ENCODE results near the gene NDUFS7. TPM values are rescaled to one million over a fixed set of nuclear protein-coding genes. Genes with fewer than 3 reads are reported as not detected.

Gene NDUFS7
- total RNA-seq, 1 experiment from 2014 or later = 60.3 TPM

DNA sequence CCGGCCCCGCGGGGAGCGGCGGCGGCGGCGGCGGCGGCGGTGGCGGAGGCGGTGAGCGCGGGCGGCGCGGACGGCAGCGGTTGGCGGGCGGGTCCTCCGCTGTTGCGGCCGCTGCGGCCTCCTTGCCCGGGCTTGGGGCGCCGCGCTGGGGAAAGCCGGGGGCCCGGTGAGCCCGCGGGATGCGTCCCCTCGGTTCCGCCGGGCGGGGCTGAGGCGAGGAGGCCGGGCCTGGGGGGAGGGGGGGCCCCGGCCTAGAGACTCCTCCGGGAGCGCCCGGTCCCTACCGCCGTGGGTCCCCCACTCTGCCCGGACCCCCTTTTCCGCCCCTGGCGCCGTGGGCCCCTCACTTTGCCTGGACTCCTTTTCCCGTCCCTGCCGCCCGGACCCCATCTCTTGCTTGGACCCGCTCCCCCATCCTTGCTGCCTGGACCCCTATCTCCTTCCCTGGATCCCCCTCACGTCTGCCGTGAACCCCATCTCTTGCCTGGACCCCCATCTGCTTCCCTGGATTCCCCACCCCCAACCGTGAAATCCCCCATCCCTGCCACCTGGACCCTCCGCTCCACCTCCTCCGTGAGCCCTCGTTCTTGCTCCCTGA is 28.6 kb upstream of the NDUFS7 start:
- no TSS peak for BruUV-seq (replicated peaks)
- peak overlapping the region; percentile 77 for H3K27ac Mint-ChIP-seq (ENCODE audit: unreplicated experiment)
- DNase-seq = no peak
- intact Hi-C loops (cut with micrococcal nuclease; ENCODE audit: unreplicated experiment) = no loop called here
- peak overlapping the region; percentile 80 for H3K4me3 Mint-ChIP-seq (ENCODE audit: low read depth, unreplicated experiment)
- peaks cover 43% of the 10 kb centered on the region for H3K36me3 Mint-ChIP-seq (ENCODE audit: insufficient read depth, unreplicated experiment)
- TF ChIP-seq, protein P1, sequence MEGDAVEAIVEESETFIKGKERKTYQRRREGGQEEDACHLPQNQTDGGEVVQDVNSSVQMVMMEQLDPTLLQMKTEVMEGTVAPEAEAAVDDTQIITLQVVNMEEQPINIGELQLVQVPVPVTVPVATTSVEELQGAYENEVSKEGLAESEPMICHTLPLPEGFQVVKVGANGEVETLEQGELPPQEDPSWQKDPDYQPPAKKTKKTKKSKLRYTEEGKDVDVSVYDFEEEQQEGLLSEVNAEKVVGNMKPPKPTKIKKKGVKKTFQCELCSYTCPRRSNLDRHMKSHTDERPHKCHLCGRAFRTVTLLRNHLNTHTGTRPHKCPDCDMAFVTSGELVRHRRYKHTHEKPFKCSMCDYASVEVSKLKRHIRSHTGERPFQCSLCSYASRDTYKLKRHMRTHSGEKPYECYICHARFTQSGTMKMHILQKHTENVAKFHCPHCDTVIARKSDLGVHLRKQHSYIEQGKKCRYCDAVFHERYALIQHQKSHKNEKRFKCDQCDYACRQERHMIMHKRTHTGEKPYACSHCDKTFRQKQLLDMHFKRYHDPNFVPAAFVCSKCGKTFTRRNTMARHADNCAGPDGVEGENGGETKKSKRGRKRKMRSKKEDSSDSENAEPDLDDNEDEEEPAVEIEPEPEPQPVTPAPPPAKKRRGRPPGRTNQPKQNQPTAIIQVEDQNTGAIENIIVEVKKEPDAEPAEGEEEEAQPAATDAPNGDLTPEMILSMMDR (IDR thresholded peaks at IDR 0.05; ENCODE audit: unreplicated experiment) = no peak
- CTCF ChIA-PET = no interaction called here
- H3K27me3 Mint-ChIP-seq (ENCODE audit: unreplicated experiment) = no peaks in the 10 kb centered on the region
- H3K4me1 Mint-ChIP-seq (ENCODE audit: low read depth, unreplicated experiment) = no peaks in the 10 kb centered on the region
- H3K9me3 Mint-ChIP-seq (ENCODE audit: low read depth, unreplicated experiment) = no peaks in the 10 kb centered on the region

DNA sequence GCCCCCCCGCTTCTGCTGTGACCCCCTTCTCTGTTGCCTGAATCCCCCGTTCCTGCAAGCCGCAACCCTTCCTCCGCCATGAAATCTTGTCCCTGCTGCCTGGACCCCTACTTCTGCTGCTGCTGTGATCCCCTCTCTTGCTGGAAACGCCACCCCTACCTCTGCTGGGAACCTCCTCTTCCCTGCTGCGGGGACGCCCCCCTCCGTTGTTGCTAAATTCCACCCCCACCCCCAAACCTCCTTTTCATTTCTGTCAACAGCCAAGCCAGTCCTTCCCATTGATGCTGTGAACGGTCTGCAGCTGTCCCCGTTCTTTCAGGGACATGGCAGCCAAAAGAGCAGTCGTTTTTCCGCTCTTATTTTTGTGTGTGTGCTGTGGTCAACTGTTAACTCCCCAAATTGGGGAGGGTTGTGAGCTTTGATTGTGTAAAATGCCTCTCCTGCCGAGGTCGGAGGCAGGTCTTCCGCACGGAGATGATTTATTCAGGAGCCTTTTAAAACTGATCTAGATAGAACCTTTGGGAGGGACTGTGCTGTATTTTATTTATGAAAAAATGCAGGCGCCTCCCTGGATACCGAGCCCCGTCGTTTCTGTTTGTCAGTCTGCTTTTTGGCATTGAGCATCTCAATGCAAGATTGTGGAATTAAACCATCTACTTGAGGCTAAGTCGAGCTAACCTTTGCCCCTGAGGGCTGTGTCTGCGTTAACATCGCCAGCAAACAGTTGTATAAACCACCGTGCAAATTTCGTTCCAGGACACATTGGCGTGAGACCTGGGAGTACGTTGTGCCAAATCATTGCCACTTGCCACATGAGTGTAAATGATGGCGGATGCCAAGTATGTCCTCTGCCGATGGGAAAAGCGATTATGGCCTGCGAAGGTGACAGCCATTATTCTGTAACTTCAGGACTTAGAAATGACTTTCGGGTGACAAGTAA is 27.9 kb upstream of the NDUFS7 start:
- CTCF ChIA-PET = no interaction called here

DNA sequence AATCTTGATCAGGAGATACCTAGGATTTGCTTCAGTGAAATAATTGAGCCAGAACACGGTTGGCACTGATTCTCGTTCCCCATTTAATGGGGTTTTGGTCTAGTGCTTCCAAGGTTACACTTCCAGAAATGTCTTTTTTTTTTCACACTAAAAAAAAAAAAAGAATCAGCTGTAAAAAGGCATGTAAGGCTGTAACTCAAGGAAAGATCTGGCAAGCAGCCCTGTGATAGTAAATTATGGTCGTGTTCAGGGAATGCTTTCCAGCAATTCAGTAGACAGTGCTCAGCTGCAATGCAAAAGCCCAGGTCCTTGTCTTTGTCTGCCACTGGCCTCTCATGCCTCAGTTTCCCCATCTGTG is 27.2 kb upstream of the NDUFS7 start:
- DNase-seq = no peak
- no peak overlapping the region for H3K4me3 Mint-ChIP-seq (ENCODE audit: low read depth, unreplicated experiment)
- intact Hi-C loops (cut with micrococcal nuclease; ENCODE audit: unreplicated experiment) = no loop called here
- H3K27me3 Mint-ChIP-seq (ENCODE audit: unreplicated experiment) = no peaks in the 10 kb centered on the region
- no peaks in the 10 kb centered on the region for H3K4me1 Mint-ChIP-seq (ENCODE audit: low read depth, unreplicated experiment)
- TF ChIP-seq, protein P1 (IDR thresholded peaks at IDR 0.05; ENCODE audit: unreplicated experiment) = no peak
- CTCF ChIA-PET = no interaction called here
- H3K36me3 Mint-ChIP-seq (ENCODE audit: insufficient read depth, unreplicated experiment) = peaks cover 43% of the 10 kb centered on the region
- H3K9me3 Mint-ChIP-seq (ENCODE audit: low read depth, unreplicated experiment) = no peaks in the 10 kb centered on the region
- no TSS peak for BruUV-seq (replicated peaks)
- H3K27ac Mint-ChIP-seq (ENCODE audit: unreplicated experiment) = no peak overlapping the region

More for the DNA sequence above, 27.9 kb upstream of the NDUFS7 start:
- no peak for DNase-seq
- BruUV-seq (replicated peaks) = no TSS peak
- Mint-ChIP-seq H3K4me3 (ENCODE audit: low read depth, unreplicated experiment) (peak overlapping the region; percentile 80), H3K4me1 (ENCODE audit: low read depth, unreplicated experiment) (no peaks in the 10 kb centered on the region), H3K36me3 (ENCODE audit: insufficient read depth, unreplicated experiment) (peaks cover 43% of the 10 kb centered on the region), H3K27me3 (ENCODE audit: unreplicated experiment) (no peaks in the 10 kb centered on the region), H3K27ac (ENCODE audit: unreplicated experiment) (peak overlapping the region; percentile 77), H3K9me3 (ENCODE audit: low read depth, unreplicated experiment) (no peaks in the 10 kb centered on the region)
- TF ChIP-seq, protein P1 (IDR thresholded peaks at IDR 0.05; ENCODE audit: unreplicated experiment) = no peak
- intact Hi-C loops (cut with micrococcal nuclease; ENCODE audit: unreplicated experiment) = no loop called here

DNA sequence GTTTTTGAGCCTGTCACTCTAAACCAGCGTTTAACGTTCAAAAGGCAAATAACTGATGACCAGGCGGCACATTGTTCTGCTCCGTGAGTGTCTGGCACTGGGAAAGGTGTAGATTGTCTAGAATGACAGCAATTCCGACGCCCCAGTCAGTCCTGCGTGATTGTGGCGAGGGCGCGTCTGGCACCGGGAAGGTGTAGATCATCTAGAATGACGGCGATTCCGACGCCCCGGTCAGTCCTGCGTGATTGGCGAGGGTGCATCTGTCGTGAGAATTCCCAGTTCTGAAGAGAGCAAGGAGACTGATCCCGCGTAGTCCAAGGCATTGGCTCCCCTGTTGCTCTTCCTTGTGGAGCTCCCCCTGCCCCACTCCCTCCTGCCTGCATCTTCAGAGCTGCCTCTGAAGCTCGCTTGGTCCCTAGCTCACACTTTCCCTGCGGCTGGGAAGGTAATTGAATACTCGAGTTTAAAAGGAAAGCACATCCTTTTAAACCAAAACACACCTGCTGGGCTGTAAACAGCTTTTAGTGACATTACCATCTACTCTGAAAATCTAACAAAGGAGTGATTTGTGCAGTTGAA is 26.1 kb upstream of the NDUFS7 start:
- H3K27me3 Mint-ChIP-seq (ENCODE audit: unreplicated experiment) = no peaks in the 10 kb centered on the region
- H3K9me3 Mint-ChIP-seq (ENCODE audit: low read depth, unreplicated experiment) = no peaks in the 10 kb centered on the region
- H3K36me3 Mint-ChIP-seq (ENCODE audit: insufficient read depth, unreplicated experiment) = peaks cover 49% of the 10 kb centered on the region
- intact Hi-C loops (cut with micrococcal nuclease; ENCODE audit: unreplicated experiment) = no loop called here
- TF ChIP-seq, protein P1 (IDR thresholded peaks at IDR 0.05; ENCODE audit: unreplicated experiment) = no peak
- no peak overlapping the region for H3K27ac Mint-ChIP-seq (ENCODE audit: unreplicated experiment)
- no peaks in the 10 kb centered on the region for H3K4me1 Mint-ChIP-seq (ENCODE audit: low read depth, unreplicated experiment)
- CTCF ChIA-PET = no interaction called here
- no TSS peak for BruUV-seq (replicated peaks)
- no peak overlapping the region for H3K4me3 Mint-ChIP-seq (ENCODE audit: low read depth, unreplicated experiment)
- DNase-seq = no peak

All from Calu3 (cell line).